Mesenchymal stem cell (in vitro differentiated cells and primary cell): ENCODE measurements around the gene SYT12.
A peak's percentile ranks its signal among the peaks of the same experiment; 100 is the strongest.

Experiments used
- DNase-seq: peaks from one replicate; pipeline ENCODE4 v3.0.0-alpha.2; 2013
- H2AFZ ChIP-seq: one replicate; pipeline ENCODE4 v1.6.1; 2013; ENCODE audit warnings: low read depth, mild to moderate bottlenecking, control low read depth, inconsistent platforms, low read length, moderate library complexity
- H2AK5ac ChIP-seq: 2 replicates; pipeline ENCODE4 v1.6.1; 2013; ENCODE audit warnings: low read length, moderate library complexity, mild to moderate bottlenecking, inconsistent platforms; ENCODE audit not compliant: severe bottlenecking
- H2BK120ac ChIP-seq: one replicate; pipeline ENCODE4 v1.6.1; 2013; ENCODE audit warnings: low read depth, mild to moderate bottlenecking, inconsistent platforms, low read length, moderate library complexity
- H2BK12ac ChIP-seq, 2 experiments: one replicate each; pipeline ENCODE4 v1.6.1; 2013; ENCODE audit warnings: inconsistent platforms in 2 of 2, low read length in 2 of 2, mild to moderate bottlenecking in 2 of 2, moderate library complexity in 2 of 2, control low read depth in 1 of 2
- H2BK15ac ChIP-seq: one replicate; pipeline ENCODE4 v1.6.1; 2013; ENCODE audit warnings: mild to moderate bottlenecking, low read depth, inconsistent platforms; ENCODE audit not compliant: poor library complexity, severe bottlenecking
- H2BK5ac ChIP-seq: 2 replicates; pipeline ENCODE4 v1.6.1; 2013; ENCODE audit warnings: low read depth, mild to moderate bottlenecking, low read length, control low read depth, inconsistent platforms; ENCODE audit not compliant: poor library complexity, severe bottlenecking
- H3K14ac ChIP-seq, 2 experiments: one replicate each; pipeline ENCODE4 v1.6.1; 2013; ENCODE audit warnings: inconsistent platforms in 2 of 2, low read length in 2 of 2, control low read depth in 1 of 2, mild to moderate bottlenecking in 1 of 2, moderate library complexity in 1 of 2
- H3K18ac ChIP-seq, 2 experiments: one replicate each; pipeline ENCODE4 v1.6.1; 2013; ENCODE audit warnings: inconsistent platforms in 2 of 2, low read length in 2 of 2, control low read depth in 1 of 2, low read depth in 1 of 2, mild to moderate bottlenecking in 1 of 2
- H3K23ac ChIP-seq, 2 experiments: one replicate each; pipeline ENCODE4 v1.6.1; 2013; ENCODE audit warnings: inconsistent platforms in 2 of 2, low read length in 2 of 2, mild to moderate bottlenecking in 2 of 2, moderate library complexity in 2 of 2, control low read depth in 1 of 2
- H3K27ac ChIP-seq: 2 replicates; pipeline ENCODE4 v1.5.1; 2013; ENCODE audit warnings: mild to moderate bottlenecking, moderate library complexity, low read length, control low read depth, inconsistent platforms; ENCODE audit not compliant: poor library complexity, severe bottlenecking
- H3K27me3 ChIP-seq, 2 experiments: 2 replicates each; pipeline versions ENCODE4 v1.6.1 to v1.7.0; 2013; ENCODE audit warnings: low read length in 2 of 2, mild to moderate bottlenecking in 2 of 2, moderate library complexity in 2 of 2, control low read depth in 1 of 2, inconsistent platforms in 1 of 2; ENCODE audit not compliant: control insufficient read depth in 1 of 2, insufficient read depth in 1 of 2
- H3K36me3 ChIP-seq, 2 experiments: 2 replicates each; pipeline versions ENCODE4 v1.6.1 to v1.7.0; 2013; ENCODE audit warnings: low read length in 2 of 2, control low read depth in 1 of 2, inconsistent platforms in 1 of 2, low read depth in 1 of 2, mild to moderate bottlenecking in 1 of 2; ENCODE audit not compliant: insufficient read depth in 2 of 2, control insufficient read depth in 1 of 2
- H3K4ac ChIP-seq, 2 experiments: one replicate each; pipeline ENCODE4 v1.6.1; 2013; ENCODE audit warnings: inconsistent platforms in 2 of 2, low read length in 2 of 2, mild to moderate bottlenecking in 2 of 2, moderate library complexity in 2 of 2, control low read depth in 1 of 2, low read depth in 1 of 2
- H3K4me1 ChIP-seq: 2 replicates; pipeline ENCODE4 v1.6.1; 2013; ENCODE audit warnings: low read depth, low read length, control low read depth; ENCODE audit not compliant: control insufficient read depth, insufficient read depth
- H3K4me2 ChIP-seq: 2 replicates; pipeline ENCODE4 v1.6.1; 2013; ENCODE audit warnings: low read length, mild to moderate bottlenecking, inconsistent platforms; ENCODE audit not compliant: poor library complexity, severe bottlenecking
- H3K4me3 ChIP-seq, 2 experiments: 2 replicates each; pipeline versions ENCODE4 v1.5.1 to v1.7.0; 2013; ENCODE audit warnings: low read length in 2 of 2, mild to moderate bottlenecking in 2 of 2, control low read depth in 1 of 2, low read depth in 1 of 2; ENCODE audit not compliant: insufficient read depth in 1 of 2
- H3K79me1 ChIP-seq: replicated peaks from 2 replicates; pipeline ENCODE4 v1.6.1; 2013; ENCODE audit warnings: mild to moderate bottlenecking, control low read depth, low read length, inconsistent platforms; ENCODE audit not compliant: poor library complexity, severe bottlenecking
- H3K9ac ChIP-seq: 2 replicates; pipeline ENCODE4 v1.7.0; 2013; ENCODE audit warnings: mild to moderate bottlenecking, low read length, moderate library complexity
- H3K9me3 ChIP-seq: 2 replicates; pipeline ENCODE4 v1.7.0; 2013; ENCODE audit warnings: mild to moderate bottlenecking, low read length; ENCODE audit not compliant: control insufficient read depth
- H4K8ac ChIP-seq: one replicate; pipeline ENCODE4 v1.6.1; 2013; ENCODE audit warnings: inconsistent platforms, mild to moderate bottlenecking, low read length, moderate library complexity
- H4K91ac ChIP-seq: one replicate; pipeline ENCODE4 v1.6.1; 2013; ENCODE audit warnings: mild to moderate bottlenecking, low read length, inconsistent platforms
- WGBS: methylation state at CpG from one replicate; pipeline ENCODE4 v1.1.7; 2013; ENCODE audit warnings: mixed read lengths; 5-methylcytosine and 5-hydroxymethylcytosine counted together

The SYT12 gene

DNA sequence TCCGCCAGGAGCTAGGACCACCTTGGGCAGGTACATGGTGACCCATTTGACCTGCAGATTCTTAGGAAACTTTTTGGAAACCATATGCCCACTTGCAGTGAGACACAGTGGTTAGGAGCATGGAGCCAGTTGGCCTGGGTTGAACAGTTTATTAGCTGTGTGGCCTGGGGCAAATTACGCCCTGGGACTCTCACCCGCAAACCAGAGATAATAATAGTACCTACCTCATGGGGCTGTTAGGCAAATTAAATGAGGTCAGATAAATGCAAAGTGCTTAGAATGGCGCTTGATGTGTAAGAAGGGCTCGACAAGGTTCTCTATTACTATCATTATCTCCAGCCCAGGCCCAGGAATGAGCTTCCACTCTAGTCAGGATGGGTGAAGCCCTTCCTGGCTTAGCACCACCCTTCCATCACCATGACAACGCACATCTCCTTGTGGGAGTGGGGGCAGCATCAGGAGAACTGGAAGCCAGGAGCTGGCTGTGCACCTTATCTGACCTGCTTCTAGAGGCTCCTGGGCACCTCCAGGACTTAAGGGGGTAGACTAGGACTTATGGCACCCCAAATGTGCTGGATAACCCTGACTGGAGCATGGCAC lies 5.1 kb downstream of the SYT12 start:
- no peak overlapping the region for H3K23ac ChIP-seq

DNA sequence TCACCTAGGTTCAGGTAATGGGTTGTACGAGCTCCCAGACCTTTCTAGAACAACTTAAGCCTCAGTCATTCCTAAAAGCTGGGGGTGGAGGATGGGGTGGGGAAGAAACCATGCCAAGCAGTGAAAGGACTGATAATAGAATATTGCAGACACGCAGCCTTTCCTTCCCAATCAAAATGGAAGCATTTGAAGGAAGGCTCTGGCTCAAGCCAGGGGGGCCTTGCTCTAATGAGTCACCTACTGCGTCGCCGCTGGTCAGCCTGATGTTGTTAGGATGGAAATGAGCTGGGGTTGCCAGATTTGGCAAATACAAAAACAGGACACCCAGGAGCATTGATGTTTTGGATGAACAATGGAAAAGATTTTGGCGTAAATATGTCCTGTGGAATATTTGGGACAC lies 6.2 kb downstream of the SYT12 start:
- Histone ChIP-seq H3K4me2 (no peak overlapping the region), H4K91ac (no peak overlapping the region), H2AFZ (no peak overlapping the region), H3K23ac (no peak overlapping the region), H2BK12ac (no peak overlapping the region), H2BK5ac (no peak overlapping the region), H3K79me1 (no peaks in the 10 kb centered on the region), H2BK120ac (no peak overlapping the region), H3K27ac (no peak overlapping the region), H3K4ac (no peak overlapping the region), H3K14ac (no peak overlapping the region), H3K27me3 (peaks cover 0 to 20% of the 10 kb centered on the region in 2 experiments), H3K9ac (no peak overlapping the region), H3K18ac (no peak overlapping the region), H4K8ac (no peak overlapping the region), H3K9me3 (no peaks in the 10 kb centered on the region), H3K4me3 (no peak overlapping the region), H3K4me1 (peaks cover 32% of the 10 kb centered on the region), H2AK5ac (no peak overlapping the region), H3K36me3 (peaks cover 0 to 2% of the 10 kb centered on the region in 2 experiments), H2BK15ac (no peak overlapping the region)
- DNase-seq = no peak
- 83% methylated on average over 5 of the region's 6 CpGs for WGBS

More for the DNA sequence above, 5.1 kb downstream of the SYT12 start:
- no peak overlapping the region for H3K18ac ChIP-seq
- peaks cover 36% of the 10 kb centered on the region for H3K4me1 ChIP-seq
- no peak overlapping the region for H2BK12ac ChIP-seq
- no peak overlapping the region for H3K9ac ChIP-seq
- no peak overlapping the region for H3K4me3 ChIP-seq
- no peaks in the 10 kb centered on the region for H3K9me3 ChIP-seq
- 100% methylated on average over 3 of the region's 6 CpGs for WGBS
- peak overlapping the region; percentile 9 for H2AK5ac ChIP-seq
- peaks cover 0 to 2% of the 10 kb centered on the region in 2 experiments for H3K36me3 ChIP-seq
- no peak for DNase-seq
- no peak overlapping the region for H2AFZ ChIP-seq
- no peak overlapping the region for H3K27ac ChIP-seq
- H3K27me3 ChIP-seq = peaks cover 0 to 27% of the 10 kb centered on the region in 2 experiments
- no peak overlapping the region for H3K14ac ChIP-seq
- H3K79me1 ChIP-seq = no peaks in the 10 kb centered on the region
- no peak overlapping the region for H4K8ac ChIP-seq
- no peak overlapping the region for H3K4ac ChIP-seq
- H2BK15ac ChIP-seq = no peak overlapping the region
- no peak overlapping the region for H4K91ac ChIP-seq
- no peak overlapping the region for H3K4me2 ChIP-seq
- H2BK5ac ChIP-seq = no peak overlapping the region
- no peak overlapping the region for H2BK120ac ChIP-seq

DNA sequence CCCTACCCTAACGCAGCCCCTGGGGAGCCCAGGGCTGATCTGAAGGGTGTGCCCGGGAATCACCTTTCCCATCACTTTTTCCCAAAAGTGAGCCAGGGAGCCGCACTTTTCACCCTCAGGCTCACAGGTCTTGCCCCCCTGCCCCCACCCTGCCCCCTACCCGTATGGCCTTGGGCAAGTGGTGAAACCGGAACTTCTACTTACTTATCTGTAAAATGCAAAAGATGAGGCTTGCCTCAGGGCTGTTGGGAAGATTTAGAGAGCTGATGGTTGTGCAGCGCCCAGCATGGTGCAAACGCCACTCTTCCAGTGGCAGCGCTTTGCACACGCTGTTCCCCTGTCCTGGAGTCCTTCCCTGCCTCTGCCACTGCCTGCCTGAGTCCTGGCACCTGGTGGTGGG lies 8.0 kb downstream of the SYT12 start:
- Histone ChIP-seq H3K79me1 (no peaks in the 10 kb centered on the region), H4K8ac (no peak overlapping the region), H3K4me3 (no peak overlapping the region), H3K27ac (no peak overlapping the region), H3K14ac (no peak overlapping the region), H3K9ac (no peak overlapping the region), H3K4me1 (peaks cover 26% of the 10 kb centered on the region), H3K23ac (peak overlapping the region in 1 of 2 experiments; percentile 46), H2AFZ (no peak overlapping the region), H2BK5ac (no peak overlapping the region), H3K9me3 (no peaks in the 10 kb centered on the region), H2BK120ac (no peak overlapping the region), H2BK15ac (no peak overlapping the region), H3K18ac (peak overlapping the region in 1 of 2 experiments; percentile 18), H3K4me2 (no peak overlapping the region), H2BK12ac (peak overlapping the region in 1 of 2 experiments; percentile 15), H4K91ac (no peak overlapping the region), H3K36me3 (peaks cover 0 to 2% of the 10 kb centered on the region in 2 experiments), H3K27me3 (peaks cover 0 to 4% of the 10 kb centered on the region in 2 experiments), H3K4ac (no peak overlapping the region), H2AK5ac (peak overlapping the region; percentile 78)
- DNase-seq = no peak
- 80% methylated on average over 6 of the region's 9 CpGs for WGBS

DNA sequence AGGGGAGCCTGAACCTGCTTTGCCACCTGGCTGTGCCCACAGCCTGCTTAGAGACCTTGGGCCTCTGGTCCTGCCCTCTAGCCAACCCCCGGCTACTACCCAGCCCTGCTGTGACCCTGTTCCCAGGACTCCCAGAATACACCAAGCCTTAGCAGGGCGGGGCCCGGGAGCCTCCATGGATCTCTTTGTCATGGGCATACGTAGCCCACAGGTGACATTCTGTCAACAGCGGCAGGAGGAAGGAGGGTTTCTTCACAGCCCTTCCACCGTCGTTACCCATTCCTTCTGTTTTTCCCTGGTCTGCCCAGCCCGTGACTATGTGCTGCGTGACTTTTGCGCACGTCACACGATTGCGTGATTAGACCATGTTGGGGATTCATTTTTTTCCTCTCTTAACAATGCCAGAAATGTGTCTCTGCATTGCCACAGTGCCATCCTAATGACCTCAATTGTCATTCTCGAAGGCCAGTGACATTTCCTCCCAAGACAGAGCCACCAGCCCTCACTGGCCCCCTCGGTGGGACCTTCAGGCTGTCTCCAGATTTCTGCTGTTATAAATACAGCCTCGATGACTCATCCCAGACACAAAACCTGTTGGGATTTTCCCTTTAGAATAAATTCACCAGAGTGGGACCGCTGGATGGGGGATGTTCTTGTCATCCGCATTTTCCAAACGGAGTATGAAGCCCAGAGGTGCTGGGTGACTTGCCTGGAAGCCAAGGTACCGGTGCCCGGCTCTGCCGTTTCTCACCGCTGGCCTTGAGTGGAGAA lies 9.0 kb downstream of the SYT12 start:
- H3K36me3 ChIP-seq = peaks cover 0 to 2% of the 10 kb centered on the region in 2 experiments
- no peak overlapping the region for H2AFZ ChIP-seq
- peak overlapping the region in 1 of 2 experiments; percentile 95 for H2BK12ac ChIP-seq
- peak; percentile 89 for DNase-seq
- H3K4me3 ChIP-seq = no peak overlapping the region
- H3K4me1 ChIP-seq = peaks cover 26% of the 10 kb centered on the region
- H3K23ac ChIP-seq = no peak overlapping the region
- no peak overlapping the region for H2BK5ac ChIP-seq
- no peaks in the 10 kb centered on the region for H3K9me3 ChIP-seq
- peak overlapping the region in 1 of 2 experiments; percentile 67 for H3K18ac ChIP-seq
- H3K9ac ChIP-seq = no peak overlapping the region
- H2BK15ac ChIP-seq = no peak overlapping the region
- peak overlapping the region in 1 of 2 experiments; percentile 62 for H3K14ac ChIP-seq
- H3K4ac ChIP-seq = no peak overlapping the region
- H4K91ac ChIP-seq = no peak overlapping the region
- peak overlapping the region; percentile 19 for H4K8ac ChIP-seq
- H3K27ac ChIP-seq = peak overlapping the region; percentile 54
- peak overlapping the region; percentile 9 for H2BK120ac ChIP-seq
- peak overlapping the region; percentile 80 for H2AK5ac ChIP-seq
- no peaks in the 10 kb centered on the region for H3K79me1 ChIP-seq
- H3K4me2 ChIP-seq = no peak overlapping the region
- H3K27me3 ChIP-seq = peaks cover 0 to under 1% of the 10 kb centered on the region in 2 experiments
- WGBS = 63% methylated on average over 23 of the region's 23 CpGs
